KOPT-K1 (cell line): ENCODE results near the gene LPAR4.

Experiments used
- H3K27ac ChIP-seq: fragments of 200-600 bp; sonication (generic); 2 replicates; pipeline ENCODE4 v1.5.1; 2016; ENCODE audit warnings: antibody characterized with exemption, mild to moderate bottlenecking, low read depth, low read length; ENCODE audit not compliant: poor library complexity, severe bottlenecking
- H3K36me3 ChIP-seq: fragments of 200-600 bp; sonication (generic); 2 replicates; pipeline ENCODE4 v1.5.1; 2017; ENCODE audit warnings: antibody characterized with exemption, mild to moderate bottlenecking, low read length, moderate library complexity; ENCODE audit not compliant: insufficient read depth
- H3K9me3 ChIP-seq: fragments of 200-600 bp; sonication (generic); 2 replicates; pipeline ENCODE4 v1.5.1; 2017; ENCODE audit warnings: antibody characterized with exemption, low read length, mild to moderate bottlenecking; ENCODE audit not compliant: insufficient read depth, poor library complexity, severe bottlenecking

The LPAR4 gene

GRCh38 chrX:78747489-78747888 lies at the start of gene LPAR4:
Gene LPAR4, plus strand, starts transcription at chrX:78747720. Its CDS starts 7,150 bp downstream, at chrX:78754870.
- Histone ChIP-seq H3K27ac (no peak within 1 kb of the TSS), H3K9me3 (no peaks in the 10 kb centered on the region), H3K36me3 (no peaks in the 10 kb centered on the region)

GRCh38 chrX:78706071-78706470 lies 41.4 kb upstream of the LPAR4 start:
- Histone ChIP-seq H3K9me3 (peaks cover 12% of the 10 kb centered on the region), H3K36me3 (no peaks in the 10 kb centered on the region), H3K27ac (no peak overlapping the region)

DNA sequence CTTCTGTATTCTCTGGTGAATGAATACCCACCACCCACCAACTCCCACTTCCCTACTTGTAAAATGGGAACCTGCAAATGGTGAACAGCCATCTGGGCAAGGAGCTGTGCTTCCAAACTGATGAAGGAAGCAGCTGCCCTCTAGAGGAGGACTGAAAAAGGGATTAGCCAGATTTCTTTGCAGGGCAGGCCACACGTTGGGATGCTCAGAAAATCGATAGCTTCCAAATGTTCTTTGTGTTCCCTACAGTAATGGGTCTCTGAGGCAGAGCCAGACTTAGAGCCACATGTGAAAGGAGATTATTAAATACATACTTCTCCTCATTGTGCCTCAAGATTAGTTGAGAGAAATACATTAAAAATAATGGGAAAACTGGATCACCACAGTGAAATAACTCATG lies 39.3 kb upstream of the LPAR4 start:
- no peaks in the 10 kb centered on the region for H3K36me3 ChIP-seq
- H3K9me3 ChIP-seq, result peaks cover 12% of the 10 kb centered on the region
- H3K27ac ChIP-seq, result no peak overlapping the region

DNA sequence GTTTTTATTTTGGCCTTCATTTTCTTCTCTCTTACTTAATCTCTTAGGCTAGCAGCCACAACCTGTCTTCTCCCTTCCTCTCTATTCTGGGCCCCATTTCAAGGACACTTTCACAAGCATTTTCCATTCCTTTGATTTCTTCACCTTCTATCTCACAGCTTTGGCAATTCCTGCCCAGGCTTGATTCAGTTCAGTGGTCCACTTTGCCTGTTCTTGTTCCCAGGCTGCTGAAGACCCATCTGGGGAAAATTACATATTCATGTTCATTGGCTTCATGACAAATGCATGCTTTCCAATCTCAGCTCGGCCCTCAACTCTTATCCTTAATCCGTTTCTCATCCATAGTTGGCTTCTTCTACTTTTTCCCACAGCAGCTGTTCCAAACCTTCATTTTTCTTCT lies 38.7 kb upstream of the LPAR4 start:
- Histone ChIP-seq H3K27ac (no peak overlapping the region), H3K36me3 (no peaks in the 10 kb centered on the region), H3K9me3 (peaks cover 12% of the 10 kb centered on the region)

- Histone ChIP-seq H3K9me3 (peaks cover 12% of the 10 kb centered on the region), H3K36me3 (no peaks in the 10 kb centered on the region), H3K27ac (no peak overlapping the region)
These were observed 37.3 kb upstream of the LPAR4 start for GRCh38 chrX:78710171-78710570.

GRCh38 chrX:78712336-78712735 lies 35.2 kb upstream of the LPAR4 start:
- peaks cover 8% of the 10 kb centered on the region for H3K9me3 ChIP-seq
- H3K36me3 ChIP-seq, result no peaks in the 10 kb centered on the region
- H3K27ac ChIP-seq, result no peak overlapping the region

DNA sequence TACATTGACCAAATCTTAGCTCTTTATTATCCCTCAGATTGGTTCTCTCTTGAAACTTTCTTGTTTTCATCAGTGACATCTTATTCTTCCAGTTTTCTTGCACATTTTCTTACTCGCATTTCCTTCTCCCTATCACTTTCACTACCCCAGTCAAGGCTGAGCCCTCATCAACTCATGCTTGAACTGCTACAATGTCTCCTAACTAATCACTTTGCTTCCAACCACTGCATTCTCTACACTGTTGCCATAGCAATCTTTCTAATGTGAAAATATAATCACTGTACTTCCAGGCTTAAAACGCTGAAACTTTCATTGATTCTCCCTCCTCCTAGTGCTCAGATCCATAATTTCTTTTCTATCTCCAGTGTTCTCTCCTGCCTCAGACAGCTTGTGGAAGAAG lies 22.2 kb upstream of the LPAR4 start:
- no peak overlapping the region for H3K27ac ChIP-seq
- no peaks in the 10 kb centered on the region for H3K36me3 ChIP-seq
- peaks cover 5% of the 10 kb centered on the region for H3K9me3 ChIP-seq

- Histone ChIP-seq H3K27ac (no peak overlapping the region), H3K36me3 (no peaks in the 10 kb centered on the region)
These were observed 1.0 kb upstream of the LPAR4 start for GRCh38 chrX:78746496-78746895.

GRCh38 chrX:78747971-78748370 lies 451 bp downstream of the LPAR4 start:
- Histone ChIP-seq H3K9me3 (no peaks in the 10 kb centered on the region), H3K27ac (no peak overlapping the region)

More at GRCh38 chrX:78746496-78746895, 1.0 kb upstream of the LPAR4 start:
- H3K9me3 ChIP-seq, result no peaks in the 10 kb centered on the region

DNA sequence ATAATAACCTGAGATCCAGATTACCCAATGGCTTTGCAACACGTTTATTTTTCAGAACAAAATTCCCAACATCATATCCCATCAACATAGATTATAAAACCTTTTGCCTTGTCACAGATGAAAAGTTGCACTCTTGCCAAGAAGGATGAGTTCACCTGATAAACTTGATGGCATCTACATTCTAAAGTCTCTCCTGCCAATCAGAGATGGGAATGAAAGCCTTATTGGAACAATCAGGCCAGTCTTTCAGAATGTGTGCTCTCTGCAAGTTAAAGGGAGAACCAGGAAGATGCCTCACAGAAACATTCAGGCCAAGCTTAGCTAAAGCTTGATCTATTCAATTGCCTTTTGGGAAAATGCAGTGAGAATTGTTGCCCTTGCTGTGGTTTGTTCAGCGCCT lies 1.3 kb downstream of the LPAR4 start:
- Histone ChIP-seq H3K36me3 (no peaks in the 10 kb centered on the region), H3K27ac (no peak overlapping the region), H3K9me3 (no peaks in the 10 kb centered on the region)

More at GRCh38 chrX:78747971-78748370, 451 bp downstream of the LPAR4 start:
- no peaks in the 10 kb centered on the region for H3K36me3 ChIP-seq

- no peaks in the 10 kb centered on the region for H3K36me3 ChIP-seq
- peaks cover 8% of the 10 kb centered on the region for H3K9me3 ChIP-seq
- H3K27ac ChIP-seq, result no peak overlapping the region
These were observed 6.1 kb downstream of the LPAR4 start for GRCh38 chrX:78753571-78753970.

DNA sequence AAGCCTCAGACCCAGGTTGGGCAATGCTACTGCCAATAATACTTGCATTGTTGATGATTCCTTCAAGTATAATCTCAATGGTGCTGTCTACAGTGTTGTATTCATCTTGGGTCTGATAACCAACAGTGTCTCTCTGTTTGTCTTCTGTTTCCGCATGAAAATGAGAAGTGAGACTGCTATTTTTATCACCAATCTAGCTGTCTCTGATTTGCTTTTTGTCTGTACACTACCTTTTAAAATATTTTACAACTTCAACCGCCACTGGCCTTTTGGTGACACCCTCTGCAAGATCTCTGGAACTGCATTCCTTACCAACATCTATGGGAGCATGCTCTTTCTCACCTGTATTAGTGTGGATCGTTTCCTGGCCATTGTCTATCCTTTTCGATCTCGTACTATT lies 7.4 kb downstream of the LPAR4 start:
- Histone ChIP-seq H3K27ac (no peak overlapping the region), H3K36me3 (no peaks in the 10 kb centered on the region), H3K9me3 (peaks cover 8% of the 10 kb centered on the region)

GRCh38 chrX:78759081-78759480 lies 11.6 kb downstream of the LPAR4 start:
- peaks cover 8% of the 10 kb centered on the region for H3K9me3 ChIP-seq
- H3K36me3 ChIP-seq, result no peaks in the 10 kb centered on the region
- H3K27ac ChIP-seq, result no peak overlapping the region

GRCh38 chrX:78769101-78769755 lies 21.7 kb downstream of the LPAR4 start:
- Histone ChIP-seq H3K27ac (no peak overlapping the region), H3K9me3 (peaks cover 3% of the 10 kb centered on the region), H3K36me3 (no peaks in the 10 kb centered on the region)

DNA sequence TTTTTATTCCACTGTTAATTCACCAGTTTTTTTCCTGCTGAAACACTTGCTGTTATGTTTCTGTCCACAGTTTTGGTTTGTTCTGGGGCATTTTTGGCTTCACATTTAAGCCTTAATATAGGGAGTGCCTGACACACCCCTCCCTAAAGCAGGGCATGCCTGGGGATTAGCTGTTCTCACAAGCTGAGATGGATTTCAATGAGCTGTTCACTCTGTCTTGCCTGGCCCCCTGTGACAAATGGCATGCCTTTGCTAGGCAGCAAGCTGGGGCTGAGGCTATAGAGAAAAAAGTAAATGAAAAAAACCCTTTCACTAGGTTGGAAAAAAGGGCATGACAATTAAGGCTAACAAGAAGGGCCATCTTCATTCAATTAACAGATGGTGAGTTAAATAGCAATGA lies 22.4 kb downstream of the LPAR4 start:
- Histone ChIP-seq H3K36me3 (no peaks in the 10 kb centered on the region), H3K27ac (no peak overlapping the region), H3K9me3 (peaks cover 3% of the 10 kb centered on the region)

- H3K36me3 ChIP-seq, result no peaks in the 10 kb centered on the region
- no peak overlapping the region for H3K27ac ChIP-seq
- H3K9me3 ChIP-seq, result peaks cover 14% of the 10 kb centered on the region
These were observed 49.4 kb downstream of the LPAR4 start for GRCh38 chrX:78796916-78797315.
